8988T (cell line): ENCODE results near the gene MUC12.

Experiments
- DNase-seq: peaks from one replicate; pipeline ENCODE4 v3.0.0; 2011

Gene MUC12

DNA sequence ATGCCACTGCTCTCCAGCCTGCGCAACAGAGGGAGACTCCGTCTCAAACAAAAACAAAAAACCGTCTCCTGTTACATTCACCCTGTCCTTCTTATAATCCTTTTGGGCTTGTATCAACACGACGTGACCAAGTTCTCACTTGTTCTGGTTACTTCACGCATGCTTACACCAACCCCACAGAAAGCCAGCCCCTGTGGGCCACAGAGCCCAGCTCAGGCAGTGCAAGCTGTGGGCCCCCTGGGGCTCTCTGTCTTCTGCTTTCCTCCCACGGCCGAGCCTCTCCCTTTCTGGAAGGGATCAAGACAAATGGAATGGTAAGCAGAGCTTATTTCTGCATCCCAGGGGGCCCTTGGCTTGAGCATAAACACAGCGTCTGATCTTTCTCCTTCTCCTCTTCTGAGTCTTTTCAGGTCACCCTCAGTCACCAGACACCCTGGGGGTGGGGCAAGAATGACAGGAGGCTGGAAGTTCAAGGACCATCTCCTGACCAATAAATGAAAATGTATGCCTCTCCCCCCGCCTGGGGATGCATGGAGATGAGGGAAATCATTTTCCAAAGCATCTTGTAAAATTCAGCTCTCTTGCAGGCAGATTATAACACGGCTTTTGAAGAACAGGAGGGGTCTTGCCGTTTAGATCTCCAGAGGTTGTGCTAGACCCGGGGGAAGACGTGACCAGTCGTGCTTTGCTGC lies 96.9 kb downstream of the MUC12 start:
- no peak for DNase-seq

GRCh38 chr7:101066833-101067177 lies 97.4 kb downstream of the MUC12 start:
- no peak for DNase-seq

GRCh38 chr7:101068401-101068800 lies 99.0 kb downstream of the MUC12 start:
- no peak for DNase-seq
